Lung (tissue), 12 donors: ENCODE results near the gene ARHGDIA. TPM values are rescaled to one million over a fixed set of nuclear protein-coding genes. Genes with fewer than 3 reads are reported as not detected.

ENCODE experiments used
- ATAC-seq: fragments of 200-7000 bp; cut with Tn5 transposase; one replicate; pipeline ENCODE4 v1.9.1; 2020; ENCODE audit warnings: moderate number of reproducible peaks; ENCODE audit not compliant: insufficient read depth, low FRiP score
- DNase-seq, 3 donors: peaks; one replicate each; pipeline ENCODE4 v3.0.0-alpha.2; 2013 to 2017
- H3K27ac ChIP-seq, 2 donors: one replicate each; pipeline ENCODE4 v1.5.1; 2013; ENCODE audit warnings: mild to moderate bottlenecking in 2 of 2, moderate library complexity in 2 of 2, control low read depth in 1 of 2, inconsistent platforms in 1 of 2, low read depth in 1 of 2, low read length in 1 of 2
- H3K27me3 ChIP-seq, 3 donors: one replicate each; pipeline ENCODE4 v1.5.1; 2013; ENCODE audit warnings: low read length in 2 of 3; ENCODE audit not compliant: control insufficient read depth in 3 of 3, insufficient read depth in 3 of 3
- H3K36me3 ChIP-seq, 4 donors: one replicate each; pipeline ENCODE4 v1.5.1; 2013; ENCODE audit warnings: low read length in 4 of 4, mild to moderate bottlenecking in 1 of 4, moderate library complexity in 1 of 4; ENCODE audit not compliant: control insufficient read depth in 4 of 4, insufficient read depth in 4 of 4
- H3K4me1 ChIP-seq, 5 donors: one replicate each; pipeline ENCODE4 v1.5.1; 2013; ENCODE audit warnings: low read length in 5 of 5, mild to moderate bottlenecking in 2 of 5, moderate library complexity in 1 of 5; ENCODE audit not compliant: control insufficient read depth in 5 of 5, insufficient read depth in 5 of 5
- H3K4me3 ChIP-seq: one replicate; pipeline ENCODE4 v1.5.1; 2013; ENCODE audit warnings: mild to moderate bottlenecking, control low read depth, moderate library complexity
- H3K9ac ChIP-seq, 2 donors: one replicate each; pipeline ENCODE4 v1.5.1; 2013; ENCODE audit warnings: low read length in 2 of 2, control low read depth in 1 of 2; ENCODE audit not compliant: insufficient read depth in 1 of 2
- H3K9me3 ChIP-seq, 4 donors: one replicate each; pipeline ENCODE4 v1.5.1; 2013; ENCODE audit warnings: low read length in 3 of 4, mild to moderate bottlenecking in 1 of 4, moderate library complexity in 1 of 4; ENCODE audit not compliant: control insufficient read depth in 4 of 4, insufficient read depth in 3 of 4
- CTCF ChIP-seq: IDR thresholded peaks from 2 replicates; pipeline ENCODE4 v1.5.1; 2012; ENCODE audit warnings: mild to moderate bottlenecking; ENCODE audit errors: control extremely low read depth, extremely low read depth
- WGBS, 2 donors: extraction: QIAGEN DNeasy Blood & Tissue Kit; methylation state at CpG; one replicate each; pipeline ENCODE4 v1.1.7; 2013; 5-methylcytosine and 5-hydroxymethylcytosine counted together
- polyA plus RNA-seq, 2 donors: library from polyadenylated mRNA; stranded (reverse); fragments of 200-250 nt; gene quantifications; one replicate each; pipeline ENCODE4 v1.2.1, GENCODE V29; 2013
- total RNA-seq, 2 donors: library from RNA; depleted of rRNA in 1 of 2; stranded (reverse); fragments of >200 nt in 1 of 2; gene quantifications; one replicate each; pipeline ENCODE4 v1.2.1, GENCODE V29; 2014 to 2021
- donor health status: control.
- donor health status: control.
- donor health status: Bipolar disorder and iron deficiency.
- donor health status: healthy.
- donor health status: DM: yes; HTN: yes; CAD: no.

Gene ARHGDIA
- total and polyA plus RNA-seq, 4 donors: 118 to 558 (median 396) TPM

GRCh38 chr17:81831563-81831956, 39.6 kb downstream of the ARHGDIA start:
- peaks cover 0 to 5% (median 0%) of the 10 kb centered on the region in 4 donors for H3K36me3 ChIP-seq
- H3K9me3 ChIP-seq: no peaks in the 10 kb centered on the region
- DNase-seq: no peak
- H3K4me1 ChIP-seq: peaks cover 0 to 17% (median 11%) of the 10 kb centered on the region in 5 donors
- H3K27ac ChIP-seq: peak overlapping the region; percentile 87 to 97
- H3K27me3 ChIP-seq: no peaks in the 10 kb centered on the region
- 58 to 70% methylated on average over 7 of the region's 7 CpGs for WGBS, 2 donors
- no peak for ATAC-seq
- no peak for TF ChIP-seq CTCF
- peak overlapping the region in 1 of 2 donors; percentile 55 for H3K9ac ChIP-seq
- H3K4me3 ChIP-seq: no peak overlapping the region

- no peak overlapping the region for H3K27ac ChIP-seq
- no peak overlapping the region for H3K9ac ChIP-seq
- peaks cover 0 to 5% (median 0%) of the 10 kb centered on the region in 4 donors for H3K36me3 ChIP-seq
- H3K4me3 ChIP-seq: no peak overlapping the region
- no peaks in the 10 kb centered on the region for H3K9me3 ChIP-seq
- DNase-seq (no peak), ATAC-seq (no peak)
- WGBS, 2 donors: 90 to 92% methylated on average over 6 of the region's 6 CpGs
- peaks cover 0 to 17% (median 11%) of the 10 kb centered on the region in 5 donors for H3K4me1 ChIP-seq
- TF ChIP-seq CTCF: no peak
- H3K27me3 ChIP-seq: no peaks in the 10 kb centered on the region
Measured at GRCh38 chr17:81829858-81830257, 41.3 kb downstream of the ARHGDIA start.

GRCh38 chr17:81828656-81829055, 42.5 kb downstream of the ARHGDIA start:
- ATAC-seq: no peak
- TF ChIP-seq CTCF: no peak
- 76 to 77% methylated on average over 7 of the region's 7 CpGs for WGBS, 2 donors
- H3K4me1 ChIP-seq: peaks cover 0 to 14% (median 6%) of the 10 kb centered on the region in 5 donors
- H3K9ac ChIP-seq: no peak overlapping the region
- no peak overlapping the region for H3K27ac ChIP-seq
- H3K4me3 ChIP-seq: no peak overlapping the region
- DNase-seq: no peak
- no peaks in the 10 kb centered on the region for H3K9me3 ChIP-seq
- H3K27me3 ChIP-seq: no peaks in the 10 kb centered on the region
- peaks cover 0 to 7% (median 3%) of the 10 kb centered on the region in 4 donors for H3K36me3 ChIP-seq
